NB4 (cell line): ENCODE measurements around the gene ZNF444.

Experiments
- DNase-seq: peaks from one replicate; pipeline ENCODE4 v3.0.0; 2010; ENCODE audit warnings: low read depth
- H3K4me3 ChIP-seq: one replicate; pipeline ENCODE4 v1.5.1; 2011; ENCODE audit warnings: mild to moderate bottlenecking, low read depth, low read length, moderate library complexity
- CTCF ChIP-seq: IDR thresholded peaks from one replicate; pipeline ENCODE4 v1.5.1; 2012; ENCODE audit warnings: low read depth, low read length
- MAX ChIP-seq: IDR thresholded peaks from 2 replicates; pipeline ENCODE4 v1.6.1; 2011; ENCODE audit warnings: low read depth, low read length
- MYC ChIP-seq: IDR thresholded peaks from 2 replicates; pipeline ENCODE4 v1.6.1; 2011; ENCODE audit warnings: low read depth, low read length
- POLR2A ChIP-seq: IDR thresholded peaks from 2 replicates; pipeline ENCODE4 v1.6.1; 2011; ENCODE audit warnings: mild to moderate bottlenecking; ENCODE audit not compliant: insufficient read length; ENCODE audit errors: extremely low read depth

Gene ZNF444

GRCh38 chr19:56116606-56117005 lies 24.5 kb upstream of the ZNF444 start:
- TF ChIP-seq MYC (no peak), POLR2A (no peak), CTCF (no peak), MAX (no peak)
- no peak for DNase-seq
- no peak overlapping the region for H3K4me3 ChIP-seq

GRCh38 chr19:56117376-56117884 lies 23.7 kb upstream of the ZNF444 start:
- H3K4me3 ChIP-seq = no peak overlapping the region
- DNase-seq = no peak
- TF ChIP-seq MAX (no peak), MYC (no peak), CTCF (no peak), POLR2A (no peak)

- H3K4me3 ChIP-seq = no peak overlapping the region
- no peak for DNase-seq
- TF ChIP-seq MYC (no peak), MAX (no peak), POLR2A (no peak), CTCF (no peak)
Observed at GRCh38 chr19:56117889-56118288, 23.2 kb upstream of the ZNF444 start.

- peak; percentile 18 for DNase-seq
- peak overlapping the region; percentile 88 for H3K4me3 ChIP-seq
- no peak for TF ChIP-seq POLR2A
- no peak for TF ChIP-seq CTCF
- TF ChIP-seq MAX = no peak
- TF ChIP-seq MYC = no peak
Observed at GRCh38 chr19:56118666-56119581, 22.2 kb upstream of the ZNF444 start.

GRCh38 chr19:56119582-56119978 lies 21.5 kb upstream of the ZNF444 start:
- peak; percentile 13 for DNase-seq
- no peak for TF ChIP-seq MAX
- no peak for TF ChIP-seq MYC
- TF ChIP-seq CTCF = no peak
- TF ChIP-seq POLR2A = no peak
- H3K4me3 ChIP-seq = peak overlapping the region; percentile 88
